K562 (cell line): Measurements from ENCODE around the gene GOLGB1.
"Not testable (repeated sequence)": the region's sequence is repeated elsewhere in the genome, so short reads cannot be mapped to it uniquely, and the experiment has no call there.

Experiments
- JUN ChIP-seq, 2 experiments: sonication (generic) in 1 of 2; formaldehyde crosslinking in 1 of 2; IDR thresholded peaks; 2 replicates each; pipeline versions ENCODE4 v1.6.1 to v1.8.0; 2012 to 2022; ENCODE audit warnings: borderline replicate concordance in 2 of 2, mild to moderate bottlenecking in 2 of 2, improper control_type of control experiment in 1 of 2, low read depth in 1 of 2, low read length in 1 of 2, missing genetic modification reagents in 1 of 2
- KDM4B ChIP-seq, 2 experiments: fragments of 450-650 bp in 1 of 2; sonication (generic) in 1 of 2; IDR thresholded peaks; 2 replicates each; pipeline ENCODE4 v1.6.1; 2016 to 2017; ENCODE audit warnings: borderline replicate concordance in 2 of 2, antibody characterized with exemption in 1 of 2, low read depth in 1 of 2, mild to moderate bottlenecking in 1 of 2
- KLF1 ChIP-seq: fragments of 450-650 bp; IDR thresholded peaks from 2 replicates; pipeline ENCODE4 v1.6.1; 2016; ENCODE audit warnings: missing genetic modification characterization, missing compliant biosample characterization
- POLR2A ChIP-seq: fragments of 450-650 bp; conservative IDR thresholded peaks from 2 replicates; pipeline ENCODE4 v1.6.1; 2016
- ZBTB8A ChIP-seq: fragments of 450-650 bp; IDR thresholded peaks from 2 replicates; pipeline ENCODE4 v1.6.1; 2018; ENCODE audit warnings: mild to moderate bottlenecking, moderate library complexity; ENCODE audit not compliant: partially characterized antibody
- TF ChIP-seq, protein P1 (sequence below), 2 experiments: IDR thresholded peaks; 2 replicates each; pipeline ENCODE4 v1.6.1; 2011; ENCODE audit warnings: borderline replicate concordance in 1 of 2, control low read depth in 1 of 2, low read depth in 1 of 2, low read length in 1 of 2, mild to moderate bottlenecking in 1 of 2, mixed read lengths in 1 of 2, moderate library complexity in 1 of 2; ENCODE audit not compliant: insufficient read depth in 1 of 2, insufficient read length in 1 of 2, poor library complexity in 1 of 2, severe bottlenecking in 1 of 2; ENCODE audit errors: extremely low read depth in 1 of 2

DNA sequence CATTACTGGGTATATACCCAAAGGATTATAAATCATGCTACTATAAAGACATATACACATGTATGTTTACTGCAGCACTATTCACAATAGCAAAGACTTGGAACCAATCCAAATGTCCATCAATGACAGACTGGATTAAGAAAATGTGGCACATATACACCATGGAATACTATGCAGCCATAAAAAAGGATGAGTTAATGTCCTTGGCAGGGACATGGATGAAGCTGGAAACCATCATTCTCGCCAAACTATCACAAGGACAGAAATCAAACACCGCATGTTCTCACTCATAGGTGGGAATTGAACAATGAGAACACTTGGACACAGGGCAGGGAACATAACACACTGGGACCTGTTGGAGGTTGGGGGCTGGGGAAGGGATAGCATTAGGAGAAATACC, 6.4 kb downstream of the GOLGB1 start:
- TF ChIP-seq, protein P1, sequence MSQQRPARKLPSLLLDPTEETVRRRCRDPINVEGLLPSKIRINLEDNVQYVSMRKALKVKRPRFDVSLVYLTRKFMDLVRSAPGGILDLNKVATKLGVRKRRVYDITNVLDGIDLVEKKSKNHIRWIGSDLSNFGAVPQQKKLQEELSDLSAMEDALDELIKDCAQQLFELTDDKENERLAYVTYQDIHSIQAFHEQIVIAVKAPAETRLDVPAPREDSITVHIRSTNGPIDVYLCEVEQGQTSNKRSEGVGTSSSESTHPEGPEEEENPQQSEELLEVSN (IDR thresholded peaks at IDR 0.05; ENCODE audit: borderline replicate concordance in 1 of 2, extremely low read depth in 1 of 2, insufficient read depth in 1 of 2, insufficient read length in 1 of 2, low read depth in 1 of 2, low read length in 1 of 2, poor library complexity in 1 of 2, severe bottlenecking in 1 of 2): not testable (repeated sequence)
- not testable (repeated sequence) for TF ChIP-seq JUN (IDR thresholded peaks at IDR 0.05; ENCODE audit: borderline replicate concordance, low read depth, low read length); JUN (CRISPR knock-in tag; IDR thresholded peaks at IDR 0.05; ENCODE audit: borderline replicate concordance); KDM4B (IDR thresholded peaks at IDR 0.05; ENCODE audit: borderline replicate concordance in 2 of 2, low read depth in 1 of 2); POLR2A; KLF1 (tag); ZBTB8A
